Memory B cell (primary cell): Measurements from ENCODE around the gene ALCAM.

Source experiments
- ATAC-seq: fragments of 150-1000 bp; cut with Tn5 transposase; 2 replicates; pipeline ENCODE4 v1.10.0; 2021; ENCODE audit warnings: low read depth, mild to moderate bottlenecking, moderate library complexity
- DNase-seq, 2 donors: peaks; one replicate each; pipeline ENCODE4 v3.0.0; 2022; ENCODE audit warnings: low spot score in 2 of 2
- H3K27ac Mint-ChIP-seq: one replicate; pipeline ENCODE4 v1.8.0; 2022; ENCODE audit warnings: mild to moderate bottlenecking, moderate library complexity, mixed read lengths
- H3K27me3 Mint-ChIP-seq: one replicate; pipeline ENCODE4 v1.8.0; 2022; ENCODE audit warnings: mixed read lengths
- H3K36me3 Mint-ChIP-seq: one replicate; pipeline ENCODE4 v1.8.0; 2022; ENCODE audit warnings: mild to moderate bottlenecking, mixed read lengths
- H3K4me1 Mint-ChIP-seq: one replicate; pipeline ENCODE4 v1.8.0; 2022; ENCODE audit warnings: mixed read lengths
- H3K4me3 Mint-ChIP-seq: one replicate; pipeline ENCODE4 v1.8.0; 2022; ENCODE audit warnings: mild to moderate bottlenecking, moderate library complexity, mixed read lengths
- H3K9me3 Mint-ChIP-seq: one replicate; pipeline ENCODE4 v1.8.0; 2022; ENCODE audit warnings: mixed read lengths

The ALCAM gene

GRCh38 chr3:105614288-105615030 lies 247.8 kb downstream of the ALCAM start:
- no peaks in the 10 kb centered on the region for H3K36me3 Mint-ChIP-seq
- no peak overlapping the region for H3K27ac Mint-ChIP-seq
- DNase-seq (no peak), ATAC-seq (no peak)
- no peaks in the 10 kb centered on the region for H3K9me3 Mint-ChIP-seq
- H3K4me1 Mint-ChIP-seq = no peaks in the 10 kb centered on the region
- H3K4me3 Mint-ChIP-seq = no peak overlapping the region
- peaks cover 2% of the 10 kb centered on the region for H3K27me3 Mint-ChIP-seq

GRCh38 chr3:105615814-105616213 lies 249.1 kb downstream of the ALCAM start:
- H3K4me1 Mint-ChIP-seq = no peaks in the 10 kb centered on the region
- no peaks in the 10 kb centered on the region for H3K9me3 Mint-ChIP-seq
- H3K36me3 Mint-ChIP-seq = no peaks in the 10 kb centered on the region
- no peak overlapping the region for H3K27ac Mint-ChIP-seq
- DNase-seq = no peak
- H3K27me3 Mint-ChIP-seq = peaks cover 2% of the 10 kb centered on the region
- H3K4me3 Mint-ChIP-seq = no peak overlapping the region
- ATAC-seq = no peak

DNA sequence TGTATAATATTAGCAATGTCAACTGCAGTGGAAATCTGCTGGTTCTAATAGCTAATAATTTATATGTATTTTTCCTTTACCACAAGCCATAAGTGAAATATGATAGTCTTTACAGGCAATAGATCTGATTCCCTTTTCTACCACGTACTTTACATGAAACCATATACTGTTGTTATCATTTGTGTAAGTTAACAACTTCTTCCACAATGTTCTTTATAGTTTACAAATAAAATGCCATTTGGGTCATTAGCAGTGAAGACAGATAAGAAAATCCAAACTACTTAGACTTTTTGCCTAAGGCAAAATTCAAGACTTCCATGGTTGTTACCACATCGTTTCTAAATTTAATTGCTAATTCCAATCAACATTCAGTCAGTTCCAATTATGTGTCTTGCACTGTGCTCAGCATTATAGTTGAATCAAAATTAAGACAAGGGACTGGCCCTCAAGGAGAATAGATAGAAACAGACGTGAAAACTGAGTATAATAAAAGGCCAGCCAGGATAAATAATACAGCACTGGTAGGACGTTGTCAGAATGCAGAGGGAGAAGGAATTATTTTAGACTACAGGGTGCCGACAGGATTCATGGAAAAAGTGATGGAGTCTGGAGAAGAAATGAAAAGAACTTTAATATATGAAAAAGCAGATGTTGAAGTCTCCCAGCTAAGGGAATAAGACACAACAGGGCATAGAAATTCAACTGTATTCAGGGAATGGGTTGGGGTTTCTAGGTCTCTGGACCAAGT lies 249.8 kb downstream of the ALCAM start:
- H3K27ac Mint-ChIP-seq = no peak overlapping the region
- H3K27me3 Mint-ChIP-seq = peaks cover 2% of the 10 kb centered on the region
- no peaks in the 10 kb centered on the region for H3K4me1 Mint-ChIP-seq
- DNase-seq (no peak), ATAC-seq (no peak)
- H3K4me3 Mint-ChIP-seq = no peak overlapping the region
- H3K36me3 Mint-ChIP-seq = no peaks in the 10 kb centered on the region
- no peaks in the 10 kb centered on the region for H3K9me3 Mint-ChIP-seq

DNA sequence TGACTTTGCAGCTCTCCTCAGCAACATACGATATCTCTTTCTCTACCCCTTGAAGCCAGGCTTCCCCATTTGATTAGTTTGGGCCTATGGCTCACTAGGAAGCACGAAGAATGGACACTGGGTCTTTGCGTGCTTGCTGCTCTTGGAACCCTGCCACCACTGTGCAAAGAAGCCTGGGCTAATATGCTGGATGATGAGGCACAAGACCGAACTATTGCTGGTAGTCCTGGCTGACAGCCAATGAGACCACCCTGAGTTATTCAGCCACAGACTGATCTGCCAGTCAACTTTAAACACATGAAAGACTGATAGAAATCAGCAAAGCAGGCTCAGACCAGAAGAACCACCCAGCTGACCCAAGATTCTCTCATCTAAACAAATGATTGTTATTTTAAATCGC lies 251.8 kb downstream of the ALCAM start:
- no peak overlapping the region for H3K4me3 Mint-ChIP-seq
- H3K9me3 Mint-ChIP-seq = no peaks in the 10 kb centered on the region
- H3K27ac Mint-ChIP-seq = no peak overlapping the region
- H3K27me3 Mint-ChIP-seq = peaks cover 2% of the 10 kb centered on the region
- DNase-seq (no peak), ATAC-seq (no peak)
- H3K36me3 Mint-ChIP-seq = no peaks in the 10 kb centered on the region
- H3K4me1 Mint-ChIP-seq = no peaks in the 10 kb centered on the region

GRCh38 chr3:105619651-105620050 lies 252.9 kb downstream of the ALCAM start:
- peaks cover 2% of the 10 kb centered on the region for H3K27me3 Mint-ChIP-seq
- DNase-seq = no peak

GRCh38 chr3:105620236-105620635 lies 253.5 kb downstream of the ALCAM start:
- no peak for DNase-seq
- H3K27me3 Mint-ChIP-seq = peaks cover 2% of the 10 kb centered on the region
- ATAC-seq = no peak
- no peaks in the 10 kb centered on the region for H3K4me1 Mint-ChIP-seq
- no peaks in the 10 kb centered on the region for H3K36me3 Mint-ChIP-seq
- no peak overlapping the region for H3K27ac Mint-ChIP-seq
- H3K9me3 Mint-ChIP-seq = no peaks in the 10 kb centered on the region
- H3K4me3 Mint-ChIP-seq = no peak overlapping the region

More at GRCh38 chr3:105619651-105620050, 252.9 kb downstream of the ALCAM start:
- Mint-ChIP-seq H3K27ac (no peak overlapping the region), H3K36me3 (no peaks in the 10 kb centered on the region), H3K4me1 (no peaks in the 10 kb centered on the region), H3K4me3 (no peak overlapping the region), H3K9me3 (no peaks in the 10 kb centered on the region)
- ATAC-seq = no peak

GRCh38 chr3:105622169-105622568 lies 255.5 kb downstream of the ALCAM start:
- Mint-ChIP-seq H3K36me3 (no peaks in the 10 kb centered on the region), H3K27me3 (no peaks in the 10 kb centered on the region), H3K4me1 (no peaks in the 10 kb centered on the region), H3K4me3 (no peak overlapping the region), H3K27ac (no peak overlapping the region), H3K9me3 (no peaks in the 10 kb centered on the region)
- DNase-seq (no peak), ATAC-seq (no peak)
